CD4-positive, alpha-beta T cell treated with Interleukin-6 for 4 hours (primary cell): ENCODE measurements around the gene EXOC6B.
"Not testable (repeated sequence)": the region's sequence is repeated elsewhere in the genome, so short reads cannot be mapped to it uniquely, and the experiment has no call there.

Source experiments
- DNase-seq: peaks from one replicate; pipeline ENCODE4 v3.0.0-alpha.2; 2020; ENCODE audit warnings: mixed read lengths

The EXOC6B gene

DNA sequence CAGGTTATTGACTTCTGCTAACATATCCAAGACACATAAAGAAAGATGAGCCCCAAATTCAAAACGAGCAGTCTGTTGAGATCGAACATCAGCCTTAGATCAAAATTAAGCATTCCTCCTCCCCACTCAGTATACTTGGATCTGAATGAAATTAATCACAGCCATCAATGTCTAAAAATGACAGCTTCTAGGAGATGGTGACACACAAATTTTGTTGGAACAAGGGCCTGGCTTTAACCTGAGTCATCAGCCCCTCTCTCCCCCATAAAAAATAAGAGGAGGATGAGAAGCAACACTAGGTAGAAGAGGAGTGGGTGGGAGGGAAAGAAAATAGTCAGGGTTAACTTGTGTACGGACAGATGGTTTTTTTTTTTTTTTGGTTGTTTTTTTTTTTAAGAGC, 223.1 kb downstream of the EXOC6B start:
- DNase-seq: no peak

GRCh38 chr2:72602095-72602494, 223.7 kb downstream of the EXOC6B start:
- DNase-seq: no peak

- not testable (repeated sequence) for DNase-seq
Observed at GRCh38 chr2:72583836-72584235, 242.0 kb downstream of the EXOC6B start.

DNA sequence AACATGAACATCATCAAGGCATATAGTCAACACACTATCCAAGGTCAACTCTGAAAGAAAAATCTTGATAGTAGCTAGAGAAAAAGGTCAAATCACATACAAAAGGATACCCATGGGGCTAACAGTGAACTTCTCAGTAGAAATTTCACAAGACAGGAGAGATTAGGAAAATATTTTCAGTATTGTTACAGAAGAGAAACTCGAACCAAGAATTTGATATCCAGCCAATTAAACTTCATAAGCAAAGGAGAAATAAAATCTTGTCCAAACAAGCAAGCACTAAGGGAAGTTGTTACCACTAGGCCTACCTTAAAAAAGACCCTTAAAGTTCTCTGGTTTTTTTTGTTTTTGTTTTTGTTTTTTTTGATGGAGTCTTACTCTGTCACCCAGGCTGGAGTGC, 242.5 kb downstream of the EXOC6B start:
- no peak for DNase-seq

DNA sequence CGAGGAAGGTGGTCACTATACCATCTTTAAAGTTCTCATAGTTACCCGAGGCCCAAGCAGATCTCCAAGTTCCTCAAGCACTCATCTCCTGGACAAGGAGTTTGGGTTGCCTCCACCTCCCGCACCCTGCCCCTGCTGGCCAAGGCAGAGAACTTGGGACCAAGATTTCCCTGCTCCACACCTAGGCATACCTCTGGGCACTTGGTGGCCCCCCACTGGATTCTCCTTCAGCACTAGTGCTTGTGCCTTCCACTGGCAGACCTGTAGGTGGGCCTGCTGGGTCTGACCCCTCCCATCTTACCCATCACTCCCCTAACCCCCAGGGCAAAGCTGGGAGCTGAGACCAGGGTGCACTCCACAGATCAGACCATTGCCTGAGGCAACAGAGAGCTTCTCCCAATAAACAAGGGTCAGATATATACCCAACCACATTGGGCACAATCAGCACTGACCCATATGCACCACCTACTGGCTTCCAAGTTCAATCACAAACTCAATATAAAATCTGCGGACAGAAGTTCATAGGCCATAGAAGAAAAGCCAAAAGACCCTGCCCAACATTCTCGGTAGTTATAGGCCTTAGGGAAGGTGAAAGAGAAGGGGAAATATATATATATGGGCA, 244.2 kb downstream of the EXOC6B start:
- no peak for DNase-seq

DNA sequence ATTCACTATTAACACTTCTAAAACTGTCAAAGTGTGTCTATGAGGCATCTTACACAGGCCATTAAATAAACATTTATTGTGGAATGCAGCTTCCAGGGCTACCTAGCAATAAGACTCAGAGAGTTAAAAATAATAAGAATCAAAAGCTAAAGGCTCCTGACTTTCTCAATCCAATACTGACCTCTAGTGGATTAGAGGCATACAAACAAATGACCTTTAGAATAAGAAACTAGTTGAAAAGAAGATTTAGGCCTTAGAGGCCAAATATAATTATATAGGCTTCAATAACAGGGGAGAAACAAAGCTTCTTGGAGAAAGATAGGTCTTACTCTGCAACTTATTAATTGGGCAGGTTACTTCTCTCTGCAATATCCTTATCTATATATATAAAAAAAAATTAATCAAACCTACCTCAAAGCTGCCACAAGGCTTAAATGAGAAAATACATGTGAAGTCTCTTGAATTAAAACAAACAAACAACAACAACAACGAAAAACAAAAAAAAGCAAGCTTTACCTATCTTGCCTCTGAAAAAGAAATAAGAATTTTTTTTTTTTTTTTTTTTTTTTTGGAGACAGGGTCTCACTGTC, 246.1 kb downstream of the EXOC6B start:
- no peak for DNase-seq

- no peak for DNase-seq
Observed at GRCh38 chr2:72576861-72577260, 249.0 kb downstream of the EXOC6B start.

DNA sequence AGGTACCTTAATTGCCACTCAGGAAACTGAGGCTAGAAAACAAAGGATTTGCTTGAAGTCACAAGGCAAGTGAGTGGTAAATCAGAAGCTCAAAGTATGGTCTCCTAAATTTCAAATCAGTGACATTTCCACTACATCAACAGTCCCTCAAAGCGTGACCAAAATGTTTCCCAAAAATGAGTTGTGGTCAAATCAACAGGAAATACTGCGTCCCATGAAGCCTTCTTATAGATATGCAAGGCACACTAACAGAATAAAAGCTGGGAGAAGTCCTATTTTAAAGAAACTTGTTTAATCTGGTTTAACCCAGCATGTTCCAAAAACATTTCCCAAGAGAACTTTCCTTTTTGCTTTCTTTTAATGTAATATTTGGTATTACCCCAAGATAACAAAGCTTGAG, 249.4 kb downstream of the EXOC6B start:
- DNase-seq: no peak

DNA sequence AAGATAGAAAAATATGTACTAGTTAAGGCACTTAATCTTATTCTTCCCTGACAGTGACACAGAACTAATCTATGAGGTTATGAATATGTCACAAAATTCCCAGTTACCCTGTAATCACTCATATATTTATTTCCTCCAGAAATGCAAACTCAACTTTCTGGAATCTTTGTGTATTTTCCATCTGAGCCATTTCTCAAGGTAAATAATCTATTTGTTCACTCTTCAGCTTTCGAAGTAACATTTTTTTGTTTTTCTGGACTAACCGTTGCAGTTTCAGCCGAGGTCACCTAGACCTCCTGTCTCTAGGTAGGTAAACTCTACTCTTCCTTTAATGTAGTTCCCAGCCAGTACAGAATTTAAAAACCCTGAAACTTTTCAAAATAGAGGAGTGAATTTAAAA, 250.9 kb downstream of the EXOC6B start:
- DNase-seq: no peak

- DNase-seq: no peak
Observed at GRCh38 chr2:72573232-72573631, 252.6 kb downstream of the EXOC6B start.

- no peak for DNase-seq
Observed at GRCh38 chr2:72572501-72572900, 253.3 kb downstream of the EXOC6B start.

GRCh38 chr2:72570413-72570812, 255.4 kb downstream of the EXOC6B start:
- DNase-seq: no peak

- no peak for DNase-seq
Observed at GRCh38 chr2:72562451-72563153, 263.2 kb downstream of the EXOC6B start.

DNA sequence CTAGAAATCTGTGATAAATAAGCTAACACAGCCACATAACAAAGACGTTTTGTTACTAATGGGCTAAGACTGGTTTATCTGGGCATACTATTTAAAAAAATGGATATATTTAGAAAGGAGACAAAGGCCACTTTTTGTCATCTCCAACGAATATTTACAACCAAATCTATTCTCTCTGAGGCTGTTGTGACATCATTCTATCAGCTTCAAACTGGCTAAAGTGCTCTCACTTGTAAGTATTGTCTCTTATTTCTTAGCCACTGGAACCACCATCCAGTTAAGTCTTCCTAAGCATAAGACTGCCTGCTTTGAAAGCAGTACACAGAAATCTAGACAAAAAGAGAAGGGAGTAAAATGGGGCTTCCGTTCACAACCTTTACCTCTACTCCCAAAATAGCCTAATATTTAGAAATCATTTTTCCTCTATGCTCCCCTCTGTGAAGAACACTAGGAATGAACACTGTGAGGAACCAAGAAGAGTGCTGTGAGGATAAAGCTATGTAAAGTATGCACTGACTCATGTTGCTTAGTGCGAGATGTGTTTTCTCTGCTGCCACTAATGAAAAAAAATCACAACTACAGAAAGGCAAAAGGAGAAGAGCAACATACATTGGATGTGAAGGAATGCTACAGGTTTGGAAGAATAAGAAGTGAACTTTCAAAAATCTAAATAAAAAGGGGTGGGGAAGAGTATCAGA, 264.1 kb downstream of the EXOC6B start:
- no peak for DNase-seq

- DNase-seq: no peak
Observed at GRCh38 chr2:72555943-72556342, 269.9 kb downstream of the EXOC6B start.

GRCh38 chr2:72555363-72555762, 270.5 kb downstream of the EXOC6B start:
- DNase-seq: not testable (repeated sequence)

GRCh38 chr2:72554910-72555309, 270.9 kb downstream of the EXOC6B start:
- DNase-seq: not testable (repeated sequence)

GRCh38 chr2:72554381-72554780, 271.5 kb downstream of the EXOC6B start:
- no peak for DNase-seq

DNA sequence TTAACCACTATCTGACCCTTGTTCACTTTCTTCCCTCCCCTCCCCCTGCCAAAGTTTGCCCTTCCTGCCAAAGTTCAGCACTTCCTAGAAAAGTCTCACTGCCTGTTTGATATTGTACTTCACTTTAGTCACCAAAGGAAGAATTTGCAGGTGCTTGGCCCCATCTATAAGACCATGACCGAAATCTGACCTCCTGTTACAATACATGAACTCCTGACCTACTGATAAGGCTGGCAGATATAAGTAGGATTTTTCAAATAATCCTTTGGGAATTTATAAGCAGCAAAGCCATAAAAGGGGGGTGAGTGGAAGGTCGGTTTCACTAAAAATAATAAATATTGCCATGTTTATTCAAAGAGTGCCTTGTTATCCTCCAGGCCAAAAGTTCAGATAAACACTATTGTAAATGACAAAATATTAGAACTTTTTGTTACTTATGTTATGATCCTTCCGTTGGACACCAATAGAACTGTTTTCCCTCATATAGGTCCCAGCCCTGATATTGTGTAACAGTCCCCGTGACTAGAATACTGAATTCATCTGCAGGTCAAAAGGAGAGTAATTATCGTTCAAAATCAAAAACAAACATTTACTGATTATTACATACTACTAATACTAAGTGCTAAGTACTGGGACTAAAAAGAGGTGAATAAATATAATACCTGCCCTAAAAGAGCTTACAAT, 277.6 kb downstream of the EXOC6B start:
- no peak for DNase-seq

- DNase-seq: no peak
Observed at GRCh38 chr2:72545790-72546189, 280.0 kb downstream of the EXOC6B start.

DNA sequence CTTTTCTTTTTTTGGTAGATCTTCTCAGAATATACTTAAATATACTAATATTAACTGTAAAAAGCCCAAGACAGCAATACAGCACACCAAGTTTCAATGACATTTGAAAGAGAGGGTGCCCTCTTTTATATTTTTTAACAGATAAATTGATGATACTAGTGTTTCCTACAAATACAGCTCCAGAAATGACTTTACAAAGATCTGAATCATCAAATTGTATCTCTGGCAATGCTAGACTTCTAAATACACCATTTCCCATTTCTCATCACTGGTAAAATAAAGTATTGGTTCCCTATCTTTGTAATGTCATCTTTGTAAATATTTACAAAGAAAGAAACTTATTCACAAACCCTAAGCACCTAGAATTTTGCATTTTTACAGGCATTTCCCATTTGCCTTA, 281.3 kb downstream of the EXOC6B start:
- DNase-seq: no peak

DNA sequence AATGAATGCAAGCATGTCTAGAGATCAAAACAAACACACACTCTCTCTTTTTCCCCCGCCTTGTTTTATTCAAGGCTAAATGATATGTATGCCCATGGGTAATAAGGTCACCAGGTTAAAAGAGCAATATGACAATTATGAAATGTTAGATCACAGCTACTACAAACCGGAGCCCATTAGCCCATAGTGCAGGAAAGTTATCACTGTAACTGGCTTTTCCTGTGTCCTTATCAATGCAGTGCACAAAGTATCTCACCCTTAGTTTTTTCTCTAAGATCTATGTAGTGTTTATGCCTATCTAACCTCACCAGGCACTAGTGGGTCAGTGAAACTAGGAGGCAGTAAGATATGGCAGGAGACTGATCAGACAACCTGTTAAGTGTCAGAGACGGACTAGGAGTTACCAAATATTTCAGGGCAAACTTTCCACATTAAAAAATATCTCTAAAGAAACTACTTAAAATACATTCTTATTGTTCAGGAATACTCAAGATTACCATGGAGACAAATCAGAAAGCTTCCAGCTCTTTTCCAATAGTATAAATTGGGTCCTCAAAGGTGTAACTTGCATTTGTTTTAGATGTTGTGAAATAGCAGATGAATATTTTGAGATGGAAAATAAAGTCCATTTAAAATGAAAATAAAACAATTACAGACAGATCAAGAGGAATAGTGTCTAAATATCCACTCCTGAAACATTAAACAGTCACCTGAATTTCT, 282.2 kb downstream of the EXOC6B start:
- DNase-seq: no peak
